GM19023 (cell line): ENCODE data around the gene PHACTR1.

Experiments used
- ATAC-seq: cut with Tn5 transposase; IDR thresholded peaks from one replicate; pipeline ENCODE4 v1.9.1; 2021; ENCODE audit warnings: mild to moderate bottlenecking, moderate library complexity; ENCODE audit not compliant: unreplicated experiment

Gene PHACTR1

GRCh38 chr6:12844284-12845223, 128.0 kb downstream of the PHACTR1 start:
- no peak for ATAC-seq

- ATAC-seq = no peak
These were observed 128.8 kb downstream of the PHACTR1 start for GRCh38 chr6:12845224-12846004.

GRCh38 chr6:12848964-12849808, 132.6 kb downstream of the PHACTR1 start:
- ATAC-seq = no peak

- no peak for ATAC-seq
These were observed 133.2 kb downstream of the PHACTR1 start for GRCh38 chr6:12849809-12850198.

- ATAC-seq = no peak
These were observed 134.6 kb downstream of the PHACTR1 start for GRCh38 chr6:12851123-12851695.

GRCh38 chr6:12861603-12862002, 145.0 kb downstream of the PHACTR1 start:
- ATAC-seq = no peak

- ATAC-seq = no peak
These were observed 148.6 kb downstream of the PHACTR1 start for GRCh38 chr6:12865117-12865516.

GRCh38 chr6:12865671-12866181, 149.2 kb downstream of the PHACTR1 start:
- ATAC-seq = no peak

- ATAC-seq = no peak
These were observed 150.0 kb downstream of the PHACTR1 start for GRCh38 chr6:12866422-12867029.

- no peak for ATAC-seq
These were observed 153.4 kb downstream of the PHACTR1 start for GRCh38 chr6:12869816-12870432.

GRCh38 chr6:12873691-12874090, 157.1 kb downstream of the PHACTR1 start:
- no peak for ATAC-seq

GRCh38 chr6:12875051-12875450, 158.5 kb downstream of the PHACTR1 start:
- ATAC-seq = no peak

GRCh38 chr6:12878741-12879140, 162.2 kb downstream of the PHACTR1 start:
- no peak for ATAC-seq

- ATAC-seq = no peak
These were observed 166.3 kb downstream of the PHACTR1 start for GRCh38 chr6:12882761-12883290.

- no peak for ATAC-seq
These were observed 168.4 kb downstream of the PHACTR1 start for GRCh38 chr6:12884983-12885382.

GRCh38 chr6:12886961-12887775, 170.6 kb downstream of the PHACTR1 start:
- no peak for ATAC-seq

- no peak for ATAC-seq
These were observed 173.7 kb downstream of the PHACTR1 start for GRCh38 chr6:12890171-12890790.

- ATAC-seq = no peak
These were observed 175.0 kb downstream of the PHACTR1 start for GRCh38 chr6:12891595-12891994.
